ENCODE data around the gene CCDC89.
"Not testable (repeated sequence)": the region's sequence is repeated elsewhere in the genome, so short reads cannot be mapped to it uniquely, and the experiment has no call there.

The CCDC89 gene

DNA sequence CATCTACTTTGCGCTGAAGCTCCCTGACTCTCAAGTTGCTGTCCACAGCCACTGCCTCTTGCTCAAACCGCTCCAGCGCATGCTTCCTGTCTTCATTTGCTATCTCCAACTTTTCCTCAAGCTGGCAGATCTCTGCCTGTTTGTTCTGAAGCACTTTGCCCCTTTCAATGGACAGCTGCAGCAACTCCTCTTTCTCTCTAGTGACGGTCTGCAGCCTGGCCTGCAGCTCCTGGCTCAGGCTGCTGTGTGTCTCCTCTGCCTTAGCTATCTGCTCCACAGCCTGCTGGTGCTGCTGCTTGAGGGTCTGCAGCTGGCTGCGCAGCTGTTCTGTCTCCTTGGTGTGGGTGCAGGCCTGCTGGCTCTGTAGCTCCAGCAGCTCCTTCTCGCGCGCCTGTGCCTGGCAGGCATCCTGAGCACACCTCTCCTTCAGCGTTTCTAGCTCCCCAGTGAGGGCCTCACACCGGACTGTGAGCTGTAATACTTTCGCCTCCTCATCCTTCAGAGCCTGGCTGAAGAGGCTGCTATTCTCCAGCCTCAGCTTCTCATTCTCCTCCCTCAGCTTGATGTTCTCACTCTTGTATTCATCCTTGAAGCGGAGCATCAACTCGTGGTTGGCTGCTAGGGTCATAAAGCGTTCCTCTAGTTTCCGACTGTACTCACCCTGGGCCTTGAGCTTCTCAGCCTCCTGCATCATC lies 723 bp downstream of the CCDC89 start:
- no peak for DNase-seq

DNA sequence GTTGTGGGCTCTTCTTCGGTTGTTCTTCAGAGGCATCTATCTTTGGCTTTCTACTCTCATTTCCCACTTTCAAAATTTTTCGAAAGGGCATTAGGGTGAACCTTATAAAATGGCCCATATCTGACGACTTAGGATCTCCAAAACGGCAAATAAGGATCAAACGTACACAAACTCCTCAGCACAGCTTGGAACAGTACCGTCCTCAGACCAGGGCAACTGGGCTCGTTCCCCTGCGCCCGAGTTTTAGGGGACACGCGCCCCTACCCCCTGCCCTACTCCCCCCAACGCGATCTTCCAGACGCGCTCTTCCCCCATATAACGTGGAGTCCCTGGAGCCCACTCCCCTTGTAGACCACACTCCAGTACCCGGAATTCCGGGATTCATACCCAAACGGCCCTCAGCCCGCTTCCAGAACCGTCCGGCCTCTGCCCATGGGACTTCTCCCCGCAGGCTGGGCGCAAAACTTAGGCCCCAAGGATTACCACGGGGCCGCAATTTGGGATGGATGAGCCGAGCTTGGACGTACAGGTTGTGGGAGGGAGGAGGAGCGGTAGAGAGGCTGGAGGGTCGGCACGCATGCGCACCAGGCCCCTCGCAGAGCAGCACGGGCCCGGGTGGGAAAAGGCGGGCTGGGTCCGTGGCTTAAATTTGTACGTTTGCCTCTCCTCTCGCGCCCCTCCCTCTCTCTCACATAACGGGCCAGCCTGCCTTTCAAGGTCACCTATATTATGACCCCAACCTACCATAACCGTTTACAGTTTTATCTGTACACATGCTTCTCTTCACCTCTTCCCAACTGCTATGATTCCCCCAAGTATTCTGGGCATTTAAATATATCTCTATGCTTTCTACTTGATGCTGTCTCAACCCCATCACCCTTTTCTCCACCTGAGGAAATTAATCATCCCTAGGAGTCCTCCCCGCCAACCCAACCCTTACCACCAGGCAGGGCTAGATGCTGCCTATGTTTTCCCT lies 3.4 kb downstream of the CCDC89 start:
- DNase-seq = peak; percentile 12 to 47 (median 30)

DNA sequence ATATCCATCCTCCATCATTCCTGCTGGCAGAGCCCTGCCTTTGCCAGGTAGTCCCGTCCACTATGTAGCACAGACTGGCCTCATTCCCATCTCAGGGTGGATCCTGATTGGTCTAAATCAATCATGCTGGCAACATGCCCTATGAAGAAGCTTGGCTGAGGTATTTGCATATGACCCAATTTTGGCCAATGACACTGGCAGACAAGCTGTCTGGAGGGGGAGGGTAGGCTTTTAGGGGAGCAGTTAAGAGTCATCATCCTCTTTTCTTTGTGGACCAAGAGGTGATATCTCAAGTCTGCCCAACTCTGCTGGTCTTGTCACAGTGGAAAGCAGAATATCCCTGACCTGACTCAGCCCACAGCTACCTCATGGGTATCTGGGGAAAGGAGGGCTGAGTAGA lies 5.1 kb downstream of the CCDC89 start:
- DNase-seq = no peak

DNA sequence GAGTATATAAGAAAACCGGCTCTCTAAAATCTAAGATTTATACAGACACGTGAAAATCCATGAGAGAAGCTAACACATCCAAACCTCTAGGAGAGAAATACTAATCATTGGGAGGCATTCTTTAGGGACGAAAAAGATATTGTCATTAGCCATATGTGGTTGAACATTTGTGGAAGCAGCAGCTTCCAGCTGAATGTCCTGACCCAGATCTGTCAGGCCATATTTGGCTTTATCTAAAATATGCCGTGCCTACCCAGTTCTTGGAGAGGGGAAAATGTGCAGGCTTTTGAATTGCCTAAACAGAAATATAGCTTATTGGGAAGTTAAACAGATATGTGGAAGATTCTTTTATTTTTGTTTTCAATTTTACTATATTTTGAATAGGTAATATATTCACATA lies 6.4 kb downstream of the CCDC89 start:
- DNase-seq = no peak

DNA sequence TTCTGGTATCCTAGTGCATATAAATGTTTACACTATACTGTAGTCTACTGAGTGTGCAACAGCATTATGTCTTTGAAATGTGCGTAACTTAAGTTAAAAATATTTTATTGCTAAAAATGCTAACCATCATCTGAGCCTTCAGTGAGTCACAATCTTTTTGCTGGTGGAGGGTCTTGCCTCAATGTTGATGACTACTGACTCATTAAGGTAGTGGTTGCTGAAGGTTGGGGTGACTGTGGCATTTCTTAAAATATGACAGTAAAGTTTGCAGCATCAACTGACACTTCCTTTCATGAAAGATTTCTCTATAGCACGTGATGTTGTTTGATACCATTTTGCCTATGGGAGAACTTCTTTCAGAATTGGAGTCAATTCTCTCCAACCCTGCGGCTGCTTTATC lies 12.6 kb downstream of the CCDC89 start:
- no peak for DNase-seq

DNA sequence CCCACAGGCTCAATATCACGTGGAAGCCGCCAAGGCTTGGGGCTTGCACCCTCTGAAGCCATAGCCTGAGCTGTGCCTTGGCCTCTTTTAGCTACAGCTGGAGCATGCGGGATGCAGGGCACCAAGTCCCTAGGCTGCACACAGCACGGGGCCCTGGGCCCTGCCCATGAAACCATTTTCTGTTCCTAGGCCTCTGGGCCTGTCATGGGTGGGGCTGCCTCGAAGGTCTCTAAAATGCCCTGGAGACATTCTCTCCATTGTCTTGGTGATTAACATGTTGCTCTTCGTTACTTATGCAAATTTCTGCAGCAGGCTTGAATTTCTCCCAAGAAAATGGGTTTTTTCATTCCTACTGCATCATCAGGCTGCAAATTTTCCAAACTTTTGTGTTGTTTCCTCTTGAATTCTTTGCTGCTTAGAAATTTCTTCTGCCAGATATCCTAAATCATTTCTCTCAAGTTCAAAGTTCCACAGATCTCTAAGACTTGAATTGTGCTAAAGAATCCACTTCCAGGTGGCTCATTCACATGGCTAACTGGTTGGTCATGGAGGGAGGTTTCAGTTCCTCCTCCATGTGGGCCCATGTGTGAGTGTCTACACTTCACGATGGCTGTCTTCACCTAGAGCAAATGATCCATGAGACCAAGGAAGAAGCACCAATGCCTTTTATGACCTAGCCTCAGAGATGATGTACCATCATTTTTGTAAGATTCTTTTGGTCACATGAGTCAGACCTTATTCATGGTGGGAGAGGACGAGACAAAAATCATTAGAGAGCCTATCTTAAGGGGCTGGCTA lies 13.7 kb downstream of the CCDC89 start:
- no peak for DNase-seq

DNA sequence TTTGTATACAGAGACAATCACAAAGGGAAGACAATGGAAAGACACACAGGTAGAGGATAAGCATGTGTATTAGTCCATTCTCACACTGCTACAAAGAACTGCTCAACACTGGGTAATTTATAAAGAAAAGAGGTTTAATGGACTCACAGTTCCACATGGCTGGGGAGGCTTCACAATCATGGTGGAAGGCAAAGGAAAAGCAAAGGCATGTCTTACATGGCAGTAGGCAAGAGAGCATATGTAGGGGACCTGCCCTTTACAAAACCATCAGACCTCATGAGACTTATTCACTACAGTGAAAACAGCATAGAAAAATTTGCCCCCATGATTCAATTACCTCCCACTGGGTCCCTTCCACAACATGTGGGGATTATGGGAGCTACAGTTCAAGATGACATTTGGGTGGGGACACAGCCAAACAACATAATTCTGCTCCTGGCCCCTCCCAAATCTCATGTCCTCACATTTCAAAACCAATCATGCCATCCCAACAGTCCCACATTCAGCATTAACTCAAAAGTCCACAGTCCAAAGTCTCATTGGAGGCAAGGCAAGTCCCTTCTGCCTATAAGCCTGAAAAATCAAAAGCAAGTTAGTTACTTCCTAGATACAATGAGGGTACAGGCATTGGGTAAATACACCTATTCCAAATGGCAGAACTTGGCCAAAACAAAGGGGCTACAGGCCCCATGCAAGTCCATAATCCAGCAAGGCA lies 14.9 kb downstream of the CCDC89 start:
- not testable (repeated sequence) for DNase-seq

DNA sequence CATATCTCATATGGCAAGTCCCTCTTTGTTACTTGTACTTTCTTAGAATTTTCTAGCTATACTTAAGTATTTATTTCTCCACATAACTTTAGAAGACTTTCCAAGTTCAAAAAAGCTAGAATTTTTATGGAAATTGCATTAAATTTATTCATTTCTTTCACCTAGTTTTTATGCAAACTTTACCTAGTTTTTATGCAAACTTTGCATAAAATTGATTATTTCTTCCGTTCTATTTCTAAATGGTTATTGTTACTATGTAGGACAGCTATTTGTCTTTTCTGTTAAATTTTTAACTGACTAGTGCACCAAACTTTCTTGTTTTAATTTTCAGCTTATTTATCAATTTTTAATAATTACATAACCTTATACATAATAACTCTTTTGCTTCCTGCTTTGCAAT lies 17.8 kb downstream of the CCDC89 start:
- DNase-seq = no peak

DNA sequence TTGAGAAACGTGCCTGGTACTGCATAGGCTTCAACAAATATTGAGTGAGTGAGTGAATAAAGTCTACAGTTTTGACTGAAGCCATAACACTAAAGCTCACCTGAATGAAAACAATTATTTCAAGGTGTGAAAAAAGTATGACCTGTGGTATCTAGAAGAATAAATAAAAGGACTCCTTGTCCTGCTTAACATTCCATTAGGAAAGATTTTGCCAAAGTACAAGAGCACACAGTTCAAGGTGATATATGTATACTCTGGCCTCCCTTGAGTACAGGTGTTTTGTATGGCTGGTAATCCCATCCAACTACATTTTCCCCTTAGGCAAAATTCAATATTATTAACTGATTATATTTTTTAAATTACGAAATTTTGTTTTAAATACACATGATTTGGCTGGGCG lies 19.3 kb downstream of the CCDC89 start:
- no peak for DNase-seq

DNA sequence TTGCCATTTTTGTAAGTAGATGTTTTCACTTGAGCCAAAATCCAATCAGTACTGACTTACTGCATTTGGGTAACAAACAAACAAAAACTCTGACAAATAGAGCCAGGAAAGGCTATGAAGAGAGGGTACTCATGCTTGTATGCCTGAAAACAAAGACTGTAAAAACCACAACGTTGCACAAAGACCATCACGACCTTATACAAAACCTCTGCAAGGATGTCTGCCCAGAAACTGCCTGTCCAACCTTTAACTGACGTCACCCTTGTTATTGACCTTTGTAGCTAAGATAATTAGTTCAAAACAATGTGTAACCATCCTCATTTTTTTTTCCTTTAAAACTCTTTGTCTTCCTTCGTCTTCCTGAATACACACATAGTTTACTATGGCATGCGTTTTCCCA lies 20.3 kb downstream of the CCDC89 start:
- DNase-seq = no peak

DNA sequence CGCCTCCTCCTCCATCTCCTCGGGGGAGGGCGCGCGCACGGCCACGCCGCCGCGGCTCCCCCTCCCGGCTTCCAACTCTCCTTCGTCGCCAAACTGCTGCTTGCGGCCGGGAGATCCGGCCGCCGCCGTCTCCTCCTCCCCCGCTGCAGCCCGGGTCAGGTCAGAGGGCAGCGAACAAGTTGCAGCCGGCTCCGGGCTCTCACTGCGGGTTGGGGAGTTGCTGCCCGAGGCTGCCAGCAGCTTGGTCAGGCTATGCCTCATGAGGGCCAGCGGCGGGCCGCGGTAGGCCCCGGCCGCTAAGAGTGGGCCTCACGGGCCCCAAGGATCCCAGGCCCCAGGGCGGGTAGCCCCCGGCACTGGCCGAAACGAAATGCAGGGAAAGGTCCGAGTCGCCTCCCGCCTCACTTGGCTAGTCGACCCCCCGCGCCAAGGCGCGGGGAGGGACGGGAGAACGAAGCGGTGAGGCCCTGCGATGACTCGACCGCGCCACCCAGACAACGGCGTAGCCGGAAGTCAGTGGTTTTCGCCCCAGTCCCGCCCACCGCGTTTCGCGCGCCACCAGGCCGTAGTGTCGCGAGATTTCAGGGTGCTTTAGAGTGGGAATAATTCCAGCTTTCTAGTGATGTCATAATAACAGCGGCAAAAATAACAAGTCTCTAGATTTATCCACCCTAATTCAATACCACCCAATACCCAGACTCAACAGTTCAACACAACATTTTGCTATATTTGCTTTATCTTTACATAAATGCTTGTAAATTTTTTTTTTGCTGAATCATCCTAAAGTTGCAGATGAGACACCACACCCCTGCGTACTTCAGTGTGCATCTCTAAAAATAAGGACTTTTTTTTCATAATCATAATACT lies 21.1 kb downstream of the CCDC89 start, which contains the start of gene CREBZF:
Gene CREBZF (minus strand): TSS at position 515 of the 867 bp plus-strand sequence. CDS start 254 bp downstream, at position 261.
- DNase-seq = peak; percentile 75 to 86 (median 81)

DNA sequence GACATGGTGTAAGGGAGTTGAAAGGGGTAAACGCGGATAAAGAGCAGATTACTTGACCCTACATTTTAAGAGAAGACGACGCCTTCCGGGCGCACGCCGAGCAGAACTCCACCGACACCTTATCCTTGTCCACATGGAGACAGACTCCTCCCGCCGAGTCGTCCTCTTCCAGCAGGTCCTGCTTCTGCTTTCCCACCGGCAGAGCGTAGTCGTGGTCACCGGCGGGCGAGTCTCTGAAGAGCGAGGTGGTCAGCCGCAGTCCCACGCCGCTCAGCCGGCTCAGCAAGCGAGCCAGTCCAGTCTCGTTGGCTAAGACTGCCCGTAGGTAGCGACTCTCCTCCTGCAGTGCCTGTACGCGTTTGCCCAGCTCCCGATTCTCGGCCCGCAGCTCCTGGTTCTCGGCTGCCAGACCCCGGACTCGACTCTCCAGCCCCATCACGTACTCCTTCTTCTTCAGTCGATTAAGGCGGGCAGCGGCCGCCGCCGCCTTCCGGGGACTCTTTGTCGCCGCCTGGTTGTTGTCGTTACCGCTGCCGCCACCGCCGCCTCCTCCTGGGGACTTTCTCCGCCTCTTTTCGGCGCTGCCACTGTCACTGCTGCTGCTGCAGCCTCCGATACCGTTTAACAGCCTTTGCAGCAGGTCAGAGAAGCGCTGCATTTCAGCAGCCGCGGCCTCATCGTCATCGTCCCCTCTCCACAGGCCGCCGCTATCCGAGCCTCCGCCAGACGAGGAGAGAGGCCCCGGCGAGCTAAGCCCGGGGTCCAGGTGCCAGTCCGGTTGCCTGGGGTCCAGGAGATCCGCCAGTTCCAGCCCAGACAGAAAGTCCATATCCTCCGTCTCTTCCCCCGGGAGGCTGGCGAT lies 22.0 kb downstream of the CCDC89 start:
- DNase-seq = peak; percentile 71 to 85 (median 80)

DNA sequence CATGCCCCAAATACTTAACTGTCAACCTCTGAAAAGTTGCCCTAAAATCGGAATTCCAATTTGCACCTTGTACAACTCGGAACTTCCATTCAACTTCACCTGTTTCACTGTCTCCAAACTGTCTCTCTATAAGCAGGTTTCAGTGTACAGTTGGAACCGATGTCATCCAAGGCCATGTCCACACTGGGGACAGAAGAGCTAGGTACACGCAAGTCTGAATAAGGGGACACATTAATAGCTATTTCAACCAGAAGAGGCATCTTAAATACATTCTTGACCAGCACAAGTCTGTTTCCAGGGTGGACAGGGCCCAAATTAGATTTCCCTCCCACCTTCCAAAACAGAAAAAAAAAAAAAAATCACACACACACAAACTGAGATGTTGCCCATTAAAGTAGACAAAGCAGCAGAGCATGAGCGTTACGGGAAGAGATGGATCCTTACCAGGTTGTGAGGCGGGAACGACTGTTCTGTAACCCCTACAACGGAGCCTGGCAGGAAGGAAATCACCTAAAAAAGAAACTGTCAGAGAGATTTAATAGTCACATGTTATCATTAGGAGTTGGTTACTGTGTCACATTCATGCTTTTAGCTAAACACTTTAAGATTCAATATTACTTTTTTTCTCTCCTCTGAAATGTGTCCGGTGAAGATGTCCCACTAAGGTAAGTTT lies 22.8 kb downstream of the CCDC89 start:
- no peak for DNase-seq

DNA sequence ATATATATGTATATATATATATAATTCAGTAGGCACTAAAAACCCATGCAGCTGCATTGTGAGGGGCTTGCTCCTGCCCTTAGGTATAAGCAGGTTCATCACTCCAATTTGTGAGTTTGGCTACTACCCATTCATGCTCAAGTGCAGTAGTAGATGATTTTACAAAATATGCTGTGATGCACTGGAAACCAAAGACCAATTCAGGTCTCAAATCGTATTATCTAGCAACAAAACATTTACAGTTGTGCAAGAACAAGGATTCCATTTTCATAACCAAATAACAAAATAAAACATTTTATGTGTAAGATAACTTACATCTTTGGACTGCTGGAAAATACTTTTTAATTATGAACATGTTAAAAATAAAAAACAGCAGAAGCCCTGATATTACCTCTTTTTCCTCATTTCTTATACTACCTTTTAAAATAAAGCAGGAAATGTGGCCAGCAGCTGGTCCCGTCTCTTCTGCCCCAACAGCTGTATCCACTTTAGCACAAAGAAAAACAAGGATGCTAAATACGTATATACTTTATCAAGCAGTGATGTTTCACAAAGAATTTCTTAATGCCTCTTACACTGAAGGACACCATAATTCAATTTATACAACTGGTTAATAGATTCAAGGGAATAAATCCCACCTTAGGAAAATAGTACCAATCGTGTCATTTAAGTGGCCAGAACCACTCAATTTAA lies 23.9 kb downstream of the CCDC89 start:
- no peak for DNase-seq

DNA sequence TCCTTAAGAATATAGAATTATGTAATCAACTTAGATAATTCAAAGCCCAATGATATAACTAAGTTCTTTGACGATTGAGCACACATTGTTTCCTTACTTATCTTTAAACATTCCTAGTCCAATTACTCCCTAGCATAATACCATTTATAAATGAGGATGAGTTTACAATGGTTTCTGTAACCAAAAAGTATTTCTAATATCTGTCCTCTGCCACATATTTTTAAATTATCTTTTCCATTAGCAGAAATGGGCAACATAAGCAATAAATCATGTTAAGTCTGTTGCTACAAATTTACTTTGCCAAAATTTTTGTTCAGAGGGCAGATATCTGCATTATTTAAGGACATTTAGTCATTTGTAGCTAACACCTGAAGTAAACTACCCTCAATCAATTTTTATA lies 27.8 kb downstream of the CCDC89 start:
- DNase-seq = no peak

DNA sequence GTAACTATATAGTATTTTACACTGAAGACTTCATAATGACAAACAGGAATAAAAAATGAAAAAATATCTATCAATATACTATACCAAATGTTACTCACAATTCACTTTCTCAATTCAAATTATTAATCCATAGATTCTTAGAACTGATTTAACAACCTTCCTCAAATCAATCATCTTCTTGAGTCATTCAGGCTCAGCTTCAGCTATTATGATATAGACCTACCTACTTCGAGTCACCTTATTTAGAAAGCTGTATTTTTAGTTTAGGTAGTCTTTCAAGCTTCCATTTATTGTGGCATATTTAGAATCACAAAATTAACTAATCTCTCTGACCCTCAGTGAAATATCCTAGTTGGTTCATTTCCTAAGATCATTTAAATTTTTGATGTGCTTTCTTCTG lies 29.2 kb downstream of the CCDC89 start:
- no peak for DNase-seq

DNA sequence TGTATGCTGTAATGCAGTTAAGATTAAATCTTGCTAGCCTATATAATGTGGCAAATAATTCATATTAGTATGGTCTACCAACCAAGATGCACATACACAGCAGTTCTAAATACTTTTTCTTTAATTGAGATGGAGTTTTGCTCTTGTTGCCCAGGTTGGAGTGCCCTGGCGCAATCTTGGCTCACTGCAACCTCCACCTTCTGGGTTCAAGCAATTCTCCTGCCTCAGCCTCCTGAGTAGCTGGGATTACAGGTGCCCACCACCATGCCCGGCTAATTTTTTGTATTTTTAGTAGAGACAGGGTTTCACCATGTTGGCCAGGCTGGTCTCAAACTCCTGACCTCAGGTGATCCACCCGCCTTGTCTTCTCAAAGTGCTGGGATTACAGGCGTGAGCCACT lies 31.7 kb downstream of the CCDC89 start:
- not testable (repeated sequence) for DNase-seq

DNA sequence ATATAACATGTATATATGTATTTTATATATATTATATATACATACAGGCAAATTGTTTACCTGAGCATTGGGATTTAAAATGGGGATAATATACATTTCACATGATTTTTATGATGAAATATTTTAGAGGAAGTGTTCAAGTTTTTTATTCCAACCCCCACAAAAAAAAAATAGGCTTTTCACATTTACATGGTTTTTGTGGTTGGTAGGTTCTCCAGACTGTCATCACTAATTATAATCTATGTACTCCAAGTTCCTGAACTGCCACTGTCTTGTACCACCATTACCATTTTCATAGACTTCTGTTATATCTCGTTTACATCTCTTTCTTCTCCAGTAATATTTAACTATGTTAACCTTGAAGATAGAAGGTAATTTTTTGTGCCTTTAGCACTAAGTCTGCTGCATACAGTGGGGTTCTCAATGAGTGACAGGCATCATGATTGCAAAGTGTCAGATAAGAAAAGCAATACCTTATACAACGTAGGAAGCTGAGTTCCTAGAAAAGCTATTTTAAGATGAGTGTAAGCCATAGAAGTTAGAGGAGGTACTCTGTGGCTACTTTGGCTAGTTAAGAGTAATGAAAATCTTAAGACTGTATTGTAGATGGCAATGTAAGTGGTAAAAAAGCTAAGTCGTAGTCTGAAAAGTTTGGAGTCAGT lies 33.1 kb downstream of the CCDC89 start:
- no peak for DNase-seq

DNA sequence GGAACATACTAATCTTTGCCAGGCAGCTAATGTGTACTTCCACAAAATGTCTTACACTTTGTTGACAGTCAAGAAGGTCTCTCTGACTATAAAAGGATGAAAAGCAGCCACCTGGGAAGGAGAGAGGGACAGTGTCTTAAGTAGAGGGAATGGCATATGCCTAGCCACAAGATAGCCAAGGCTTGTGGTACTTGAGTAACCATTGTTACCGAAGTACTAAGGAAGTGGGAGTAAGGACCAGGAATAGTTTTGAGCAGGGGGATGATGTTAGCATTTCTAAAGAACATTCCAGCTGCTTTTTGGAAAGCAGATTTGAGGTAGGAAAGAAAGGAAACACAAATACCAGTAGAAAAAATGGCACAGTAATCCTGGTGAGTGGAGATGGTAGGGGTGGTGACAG lies 34.9 kb downstream of the CCDC89 start:
- DNase-seq = no peak
